Endothelial cell of umbilical vein (primary cell): ENCODE measurements around the gene MICAL3. TPM values are rescaled to one million over a fixed set of nuclear protein-coding genes. Genes with fewer than 3 reads are reported as not detected.

Experiments
- BruUV-seq: library from RNA; stranded (reverse); fragments of 400-500 nt; replicated peaks from 2 replicates; lab custom pipeline; 2021; lab: Mats Ljungman, UMichigan
- CTCF ChIA-PET: fragments of 300-600, 350-600 bp; sonication (Branson Sonifier 250); formaldehyde crosslinking; loops from one replicate; lab custom pipeline; 2021; ENCODE audit warnings: antibody characterized with exemption, inconsistent platforms; lab: Charles Lee
- POLR2A ChIA-PET: fragments of 300-600, 350-600 bp; sonication (Branson Sonifier 250); formaldehyde crosslinking; loops from one replicate; lab custom pipeline; 2021; ENCODE audit warnings: antibody characterized with exemption, inconsistent platforms; lab: Charles Lee
- DNase-seq: peaks from one replicate; pipeline ENCODE4 v3.0.0-alpha.2; 2011; ENCODE audit warnings: low read depth, low spot score
- FAIRE-seq: peaks from 2 replicates; lab custom pipeline; 2011; peaks lifted over from hg19 to GRCh38; lab: Jason Lieb, UNC
- H2AFZ ChIP-seq: 2 replicates; pipeline ENCODE4 v1.6.0; 2012; ENCODE audit warnings: low read depth, low read length, control low read depth, inconsistent platforms
- H3K27ac ChIP-seq: 2 replicates; pipeline ENCODE4 v1.5.1; 2011; ENCODE audit warnings: low read depth, mild to moderate bottlenecking, control low read depth, low read length, moderate library complexity; ENCODE audit not compliant: insufficient read depth
- H3K27me3 ChIP-seq, 2 experiments: 2 replicates each; pipeline versions ENCODE4 v1.6.0 to v1.6.1; 2011; ENCODE audit warnings: low read length in 2 of 2, mixed read lengths in 1 of 2; ENCODE audit not compliant: control insufficient read depth in 2 of 2, insufficient read depth in 2 of 2
- H3K36me3 ChIP-seq, 2 experiments: 2 replicates in 1 of 2; 3 replicates in 1 of 2; pipeline ENCODE4 v1.5.1; 2011; ENCODE audit warnings: low read length in 2 of 2, mild to moderate bottlenecking in 1 of 2, moderate library complexity in 1 of 2; ENCODE audit not compliant: control insufficient read depth in 2 of 2, insufficient read depth in 2 of 2; ENCODE audit errors: extremely low read depth in 1 of 2
- H3K4me1 ChIP-seq: 3 replicates; pipeline ENCODE4 v1.5.1; 2011; ENCODE audit warnings: mild to moderate bottlenecking, low read length; ENCODE audit not compliant: control insufficient read depth, insufficient read depth; ENCODE audit errors: extremely low read depth
- H3K4me2 ChIP-seq: 2 replicates; pipeline ENCODE4 v1.6.1; 2011; ENCODE audit warnings: low read length, control low read depth, mixed read lengths; ENCODE audit not compliant: insufficient read depth
- H3K4me3 ChIP-seq, 3 experiments: fragments of 200-600 bp in 1 of 3; sonication (generic), shearing (Covaris generic) in 1 of 3; replicated peaks in 1 of 3; 2 replicates each; pipeline ENCODE4 v1.5.1; 2011 to 2016; ENCODE audit warnings: control low read depth in 3 of 3, low read length in 3 of 3, mild to moderate bottlenecking in 2 of 3, inconsistent platforms in 1 of 3, low read depth in 1 of 3, moderate library complexity in 1 of 3; ENCODE audit not compliant: insufficient read depth in 1 of 3
- H3K79me2 ChIP-seq: 2 replicates; pipeline ENCODE4 v1.6.0; 2012; ENCODE audit warnings: low read length, inconsistent platforms; ENCODE audit not compliant: control insufficient read depth, insufficient read depth
- H3K9ac ChIP-seq: replicated peaks from 2 replicates; pipeline ENCODE3; 2011; ENCODE audit warnings: low read length, control low read depth; ENCODE audit not compliant: insufficient read depth; ENCODE audit errors: extremely low read depth
- H3K9me1 ChIP-seq: replicated peaks from 3 replicates; pipeline ENCODE4 v1.6.0; 2011; ENCODE audit warnings: mild to moderate bottlenecking, low read length; ENCODE audit not compliant: control insufficient read depth, insufficient read depth; ENCODE audit errors: extremely low read depth
- H3K9me3 ChIP-seq: replicated peaks from 2 replicates; pipeline ENCODE4 v1.5.1; 2012; ENCODE audit warnings: low read length, inconsistent platforms; ENCODE audit not compliant: control insufficient read depth, insufficient read depth
- H4K20me1 ChIP-seq: replicated peaks from 2 replicates; pipeline ENCODE3; 2011; ENCODE audit warnings: mild to moderate bottlenecking, low read length; ENCODE audit not compliant: control insufficient read depth, insufficient read depth; ENCODE audit errors: extremely low read depth
- FOS ChIP-seq: IDR thresholded peaks from 2 replicates; pipeline ENCODE4 v1.6.1; 2011; ENCODE audit warnings: mild to moderate bottlenecking, low read length, moderate library complexity, borderline replicate concordance; ENCODE audit not compliant: insufficient read depth
- GATA2 ChIP-seq: IDR thresholded peaks from 2 replicates; pipeline ENCODE4 v1.7.0; 2011; ENCODE audit warnings: low read depth, mild to moderate bottlenecking, moderate library complexity, mixed read lengths, low read length; ENCODE audit not compliant: insufficient read length, insufficient read depth
- JUN ChIP-seq: IDR thresholded peaks from 2 replicates; pipeline ENCODE4 v1.6.1; 2011; ENCODE audit warnings: borderline replicate concordance, low read depth; ENCODE audit not compliant: insufficient read length, insufficient read depth
- MYC ChIP-seq: IDR thresholded peaks from one replicate; pipeline ENCODE4 v1.6.1; 2011; ENCODE audit warnings: mild to moderate bottlenecking, low read depth, low read length
- POLR2AphosphoS5 ChIP-seq: IDR thresholded peaks from 2 replicates; pipeline ENCODE4 v1.6.1; 2012; ENCODE audit warnings: low read depth, mild to moderate bottlenecking, control low read depth, low read length, moderate library complexity; ENCODE audit not compliant: insufficient read depth
- dilution Hi-C: fragments of 300-500 bp; cut with MboI; formaldehyde crosslinking; loops from one replicate; pipeline ENCODE4 v1.15.0; 2019; ENCODE audit warnings: low sequenced_read_pairs; ENCODE audit not compliant: extremely low pct_ligation_motif_present
- intact Hi-C: fragments of 100-400 bp; cut with micrococcal nuclease; formaldehyde crosslinking; loops from one replicate; pipeline ENCODE4 v1.10.0; 2022
- polyA plus RNA-seq, 4 experiments: library from polyadenylated mRNA; depleted of rRNA in 3 of 4; stranded (reverse) in 3 of 4; unstranded in 1 of 4; fragments of >200 nt; gene quantifications; 2 replicates each; pipeline versions ENCODE4 v1.2.1 to v1.2.3, GENCODE V29; 2011 to 2012; ENCODE audit warnings: missing spikeins in 1 of 4
- total RNA-seq: library from RNA; stranded (reverse); gene quantifications from 2 replicates; pipeline ENCODE4 v1.2.3, GENCODE V29; 2021
- TF ChIP-seq, protein P1 (sequence below), 2 donors: IDR thresholded peaks; 1 replicate in 1 of 2; 2 replicates in 1 of 2; pipeline ENCODE4 v1.5.1; 2011; ENCODE audit warnings: low read length in 2 of 2, mild to moderate bottlenecking in 2 of 2, moderate library complexity in 2 of 2, control low read depth in 1 of 2, inconsistent platforms in 1 of 2, low read depth in 1 of 2; ENCODE audit not compliant: insufficient read depth in 1 of 2; ENCODE audit errors: extremely low read depth in 1 of 2

The MICAL3 gene
- total and polyA plus RNA-seq, 2 donors (not counting 3 experiments of a cell fraction or from before 2014, with no cell fraction given) = 14.5 to 63.7 TPM

DNA sequence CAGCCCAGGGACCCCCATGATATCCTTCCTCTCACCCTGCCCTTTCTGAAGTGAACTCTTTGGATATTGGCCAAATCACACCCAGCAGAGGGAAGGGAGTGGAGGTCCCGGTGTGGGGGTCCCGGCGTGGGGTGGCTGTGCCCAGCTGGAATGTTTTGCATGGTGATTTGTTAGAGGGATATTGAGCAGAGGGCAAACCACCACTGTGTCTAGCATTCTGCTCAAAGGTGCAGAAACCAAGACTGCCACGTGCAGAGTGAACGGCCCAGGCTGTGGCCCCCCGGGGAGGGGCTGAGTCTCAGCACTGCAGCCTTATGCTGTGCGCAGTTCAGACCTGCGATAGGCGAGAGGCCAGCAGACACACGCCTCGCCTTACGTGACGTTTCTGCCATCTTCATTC lies 242.2 kb downstream of the MICAL3 start:
- Histone ChIP-seq H3K27me3 (no peaks in the 10 kb centered on the region), H3K27ac (no peak overlapping the region), H3K9ac (no peak overlapping the region), H3K9me1 (no peaks in the 10 kb centered on the region), H3K9me3 (no peaks in the 10 kb centered on the region), H3K4me3 (no peak overlapping the region), H3K36me3 (no peaks in the 10 kb centered on the region), H4K20me1 (no peaks in the 10 kb centered on the region), H2AFZ (no peak overlapping the region), H3K4me1 (peaks cover 10% of the 10 kb centered on the region), H3K4me2 (no peak overlapping the region), H3K79me2 (no peaks in the 10 kb centered on the region)
- ChIA-PET POLR2A (no interaction called here), CTCF (interaction anchor here (1.2 to 1.6 kb wide), 2 partner anchors 12 to 39 kb away, joined by 3 to 9 read pairs; no protein-coding TSS in a partner anchor)
- TF ChIP-seq FOS (no peak), GATA2 (no peak), MYC (no peak), JUN (no peak), POLR2AphosphoS5 (no peak)
- TF ChIP-seq, protein P1, sequence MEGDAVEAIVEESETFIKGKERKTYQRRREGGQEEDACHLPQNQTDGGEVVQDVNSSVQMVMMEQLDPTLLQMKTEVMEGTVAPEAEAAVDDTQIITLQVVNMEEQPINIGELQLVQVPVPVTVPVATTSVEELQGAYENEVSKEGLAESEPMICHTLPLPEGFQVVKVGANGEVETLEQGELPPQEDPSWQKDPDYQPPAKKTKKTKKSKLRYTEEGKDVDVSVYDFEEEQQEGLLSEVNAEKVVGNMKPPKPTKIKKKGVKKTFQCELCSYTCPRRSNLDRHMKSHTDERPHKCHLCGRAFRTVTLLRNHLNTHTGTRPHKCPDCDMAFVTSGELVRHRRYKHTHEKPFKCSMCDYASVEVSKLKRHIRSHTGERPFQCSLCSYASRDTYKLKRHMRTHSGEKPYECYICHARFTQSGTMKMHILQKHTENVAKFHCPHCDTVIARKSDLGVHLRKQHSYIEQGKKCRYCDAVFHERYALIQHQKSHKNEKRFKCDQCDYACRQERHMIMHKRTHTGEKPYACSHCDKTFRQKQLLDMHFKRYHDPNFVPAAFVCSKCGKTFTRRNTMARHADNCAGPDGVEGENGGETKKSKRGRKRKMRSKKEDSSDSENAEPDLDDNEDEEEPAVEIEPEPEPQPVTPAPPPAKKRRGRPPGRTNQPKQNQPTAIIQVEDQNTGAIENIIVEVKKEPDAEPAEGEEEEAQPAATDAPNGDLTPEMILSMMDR (IDR thresholded peaks at IDR 0.05; ENCODE audit: extremely low read depth in 1 of 2, insufficient read depth in 1 of 2, low read depth in 1 of 2, low read length in 2 of 2) = no peak
- no TSS peak for BruUV-seq
- FAIRE-seq = no peak
- intact Hi-C loops = no loop called here
- dilution Hi-C loops = no loop called here
- DNase-seq = no peak
